Upper lobe of left lung (tissue), 4 donors: ENCODE data around the gene UGT2A1.

Experiments used
- CTCF ChIP-seq, 6 experiments: fragments of 450-650 bp in 4 of 6; fragments of 200-600 bp in 2 of 6; sonication (generic) in 2 of 6; IDR thresholded peaks; one replicate each; pipeline ENCODE4 v1.5.1; 2016 to 2019; ENCODE audit warnings: antibody characterized with exemption in 6 of 6
- POLR2A ChIP-seq, 4 donors: fragments of 450-650 bp; IDR thresholded peaks; one replicate each; pipeline ENCODE4 v1.5.1; 2016 to 2017; ENCODE audit warnings: antibody characterized with exemption in 4 of 4, mild to moderate bottlenecking in 2 of 4
- POLR2AphosphoS5 ChIP-seq, 2 donors: sonication (generic); formaldehyde crosslinking; IDR thresholded peaks; one replicate each; pipeline ENCODE4 v1.5.1; 2017; ENCODE audit warnings: antibody characterized with exemption in 2 of 2

DNA sequence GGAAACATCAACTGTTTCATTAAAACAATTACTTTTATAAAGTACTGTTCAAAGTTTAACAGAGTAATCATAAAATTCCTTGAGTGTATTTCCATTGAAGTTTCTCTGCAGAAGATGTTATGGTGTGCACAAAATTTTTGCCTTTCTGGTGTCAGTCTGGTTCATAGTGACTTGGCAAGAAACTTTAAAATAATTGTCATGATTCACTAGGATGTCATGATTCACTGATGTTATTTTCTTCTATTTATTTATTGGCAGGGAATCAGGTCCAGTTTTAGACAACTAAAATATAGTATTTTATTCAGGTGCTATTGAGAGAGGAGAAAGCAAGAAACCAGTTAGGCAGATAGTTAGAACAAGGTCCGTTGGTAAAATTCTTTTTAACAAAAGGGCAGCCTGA lies 3.8 kb downstream of the UGT2A1 start:
- TF ChIP-seq POLR2A (IDR thresholded peaks at IDR 0.05) (no peak), CTCF (IDR thresholded peaks at IDR 0.05) (no peak), POLR2AphosphoS5 (IDR thresholded peaks at IDR 0.05) (no peak)
